Mesenchymal stem cell (in vitro differentiated cells and primary cell): ENCODE measurements around the gene NOC3L.

Source experiments
- DNase-seq: peaks from one replicate; pipeline ENCODE4 v3.0.0-alpha.2; 2013
- H2AFZ ChIP-seq: one replicate; pipeline ENCODE4 v1.6.1; 2013; ENCODE audit warnings: low read depth, mild to moderate bottlenecking, control low read depth, inconsistent platforms, low read length, moderate library complexity
- H2AK5ac ChIP-seq: 2 replicates; pipeline ENCODE4 v1.6.1; 2013; ENCODE audit warnings: low read length, moderate library complexity, mild to moderate bottlenecking, inconsistent platforms; ENCODE audit not compliant: severe bottlenecking
- H2BK120ac ChIP-seq: one replicate; pipeline ENCODE4 v1.6.1; 2013; ENCODE audit warnings: low read depth, mild to moderate bottlenecking, inconsistent platforms, low read length, moderate library complexity
- H2BK12ac ChIP-seq, 2 experiments: one replicate each; pipeline ENCODE4 v1.6.1; 2013; ENCODE audit warnings: inconsistent platforms in 2 of 2, low read length in 2 of 2, mild to moderate bottlenecking in 2 of 2, moderate library complexity in 2 of 2, control low read depth in 1 of 2
- H2BK15ac ChIP-seq: one replicate; pipeline ENCODE4 v1.6.1; 2013; ENCODE audit warnings: mild to moderate bottlenecking, low read depth, inconsistent platforms; ENCODE audit not compliant: poor library complexity, severe bottlenecking
- H2BK5ac ChIP-seq: 2 replicates; pipeline ENCODE4 v1.6.1; 2013; ENCODE audit warnings: low read depth, mild to moderate bottlenecking, low read length, control low read depth, inconsistent platforms; ENCODE audit not compliant: poor library complexity, severe bottlenecking
- H3K14ac ChIP-seq, 2 experiments: one replicate each; pipeline ENCODE4 v1.6.1; 2013; ENCODE audit warnings: inconsistent platforms in 2 of 2, low read length in 2 of 2, control low read depth in 1 of 2, mild to moderate bottlenecking in 1 of 2, moderate library complexity in 1 of 2
- H3K18ac ChIP-seq, 2 experiments: one replicate each; pipeline ENCODE4 v1.6.1; 2013; ENCODE audit warnings: inconsistent platforms in 2 of 2, low read length in 2 of 2, control low read depth in 1 of 2, low read depth in 1 of 2, mild to moderate bottlenecking in 1 of 2
- H3K23ac ChIP-seq, 2 experiments: one replicate each; pipeline ENCODE4 v1.6.1; 2013; ENCODE audit warnings: inconsistent platforms in 2 of 2, low read length in 2 of 2, mild to moderate bottlenecking in 2 of 2, moderate library complexity in 2 of 2, control low read depth in 1 of 2
- H3K27ac ChIP-seq: 2 replicates; pipeline ENCODE4 v1.5.1; 2013; ENCODE audit warnings: mild to moderate bottlenecking, moderate library complexity, low read length, control low read depth, inconsistent platforms; ENCODE audit not compliant: poor library complexity, severe bottlenecking
- H3K27me3 ChIP-seq, 2 experiments: 2 replicates each; pipeline versions ENCODE4 v1.6.1 to v1.7.0; 2013; ENCODE audit warnings: low read length in 2 of 2, mild to moderate bottlenecking in 2 of 2, moderate library complexity in 2 of 2, control low read depth in 1 of 2, inconsistent platforms in 1 of 2; ENCODE audit not compliant: control insufficient read depth in 1 of 2, insufficient read depth in 1 of 2
- H3K36me3 ChIP-seq, 2 experiments: 2 replicates each; pipeline versions ENCODE4 v1.6.1 to v1.7.0; 2013; ENCODE audit warnings: low read length in 2 of 2, control low read depth in 1 of 2, inconsistent platforms in 1 of 2, low read depth in 1 of 2, mild to moderate bottlenecking in 1 of 2; ENCODE audit not compliant: insufficient read depth in 2 of 2, control insufficient read depth in 1 of 2
- H3K4ac ChIP-seq, 2 experiments: one replicate each; pipeline ENCODE4 v1.6.1; 2013; ENCODE audit warnings: inconsistent platforms in 2 of 2, low read length in 2 of 2, mild to moderate bottlenecking in 2 of 2, moderate library complexity in 2 of 2, control low read depth in 1 of 2, low read depth in 1 of 2
- H3K4me1 ChIP-seq: 2 replicates; pipeline ENCODE4 v1.6.1; 2013; ENCODE audit warnings: low read depth, low read length, control low read depth; ENCODE audit not compliant: control insufficient read depth, insufficient read depth
- H3K4me2 ChIP-seq: 2 replicates; pipeline ENCODE4 v1.6.1; 2013; ENCODE audit warnings: low read length, mild to moderate bottlenecking, inconsistent platforms; ENCODE audit not compliant: poor library complexity, severe bottlenecking
- H3K4me3 ChIP-seq, 2 experiments: 2 replicates each; pipeline versions ENCODE4 v1.5.1 to v1.7.0; 2013; ENCODE audit warnings: low read length in 2 of 2, mild to moderate bottlenecking in 2 of 2, control low read depth in 1 of 2, low read depth in 1 of 2; ENCODE audit not compliant: insufficient read depth in 1 of 2
- H3K79me1 ChIP-seq: replicated peaks from 2 replicates; pipeline ENCODE4 v1.6.1; 2013; ENCODE audit warnings: mild to moderate bottlenecking, control low read depth, low read length, inconsistent platforms; ENCODE audit not compliant: poor library complexity, severe bottlenecking
- H3K9ac ChIP-seq: 2 replicates; pipeline ENCODE4 v1.7.0; 2013; ENCODE audit warnings: mild to moderate bottlenecking, low read length, moderate library complexity
- H3K9me3 ChIP-seq: 2 replicates; pipeline ENCODE4 v1.7.0; 2013; ENCODE audit warnings: mild to moderate bottlenecking, low read length; ENCODE audit not compliant: control insufficient read depth
- H4K8ac ChIP-seq: one replicate; pipeline ENCODE4 v1.6.1; 2013; ENCODE audit warnings: inconsistent platforms, mild to moderate bottlenecking, low read length, moderate library complexity
- H4K91ac ChIP-seq: one replicate; pipeline ENCODE4 v1.6.1; 2013; ENCODE audit warnings: mild to moderate bottlenecking, low read length, inconsistent platforms
- WGBS: methylation state at CpG from one replicate; pipeline ENCODE4 v1.1.7; 2013; ENCODE audit warnings: mixed read lengths; 5-methylcytosine and 5-hydroxymethylcytosine counted together

NOC3L gene

DNA sequence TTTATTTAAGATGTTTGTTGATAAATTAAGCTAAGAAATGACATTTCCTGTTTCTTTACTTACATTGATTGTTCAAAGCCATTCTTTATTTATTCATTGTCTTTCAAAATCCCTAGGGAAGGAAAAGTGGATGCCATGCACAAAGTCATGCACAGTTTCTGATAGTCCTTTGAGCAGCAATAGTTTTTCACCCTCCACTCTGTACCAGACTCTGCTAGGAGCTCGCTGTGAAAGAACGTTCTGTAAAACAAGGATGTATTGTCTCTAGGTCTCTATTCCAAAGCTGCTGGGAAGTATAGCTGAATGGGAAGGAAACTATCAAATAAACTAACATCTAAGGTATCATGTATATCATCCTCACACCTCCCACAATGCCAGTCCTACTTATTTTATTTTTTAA is 7.8 kb upstream of the NOC3L start:
- Histone ChIP-seq H3K14ac (no peak overlapping the region), H2BK120ac (no peak overlapping the region), H3K9ac (no peak overlapping the region), H3K9me3 (no peaks in the 10 kb centered on the region), H2AFZ (no peak overlapping the region), H3K23ac (no peak overlapping the region), H3K36me3 (no peaks in the 10 kb centered on the region), H3K4me3 (no peak overlapping the region), H3K18ac (no peak overlapping the region), H2AK5ac (no peak overlapping the region), H2BK5ac (no peak overlapping the region), H4K8ac (no peak overlapping the region), H3K79me1 (no peaks in the 10 kb centered on the region), H3K27ac (no peak overlapping the region), H3K4me1 (no peaks in the 10 kb centered on the region), H4K91ac (no peak overlapping the region), H2BK15ac (no peak overlapping the region), H3K4ac (no peak overlapping the region), H3K4me2 (no peak overlapping the region), H3K27me3 (no peaks in the 10 kb centered on the region), H2BK12ac (no peak overlapping the region)
- no peak for DNase-seq
- WGBS = 83% methylated on average over 1 of the region's 2 CpGs

DNA sequence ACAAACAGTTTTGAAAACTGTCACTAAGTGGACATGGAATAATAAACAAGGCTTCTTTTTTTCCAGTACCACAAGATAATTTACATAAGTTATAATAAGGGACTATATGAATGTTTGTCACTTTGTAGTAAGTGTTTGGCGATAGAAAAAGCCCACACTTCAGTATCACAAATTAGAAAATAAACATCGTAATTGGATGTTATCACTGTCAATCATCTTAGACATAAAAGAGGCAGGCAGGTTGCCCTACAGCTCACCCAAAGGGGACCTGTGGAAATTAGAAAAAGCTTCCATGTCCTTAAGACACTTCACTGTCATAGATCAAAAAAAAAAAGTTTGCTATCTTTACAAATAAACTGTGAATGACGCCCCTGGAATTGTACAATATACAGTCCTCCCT is 3.6 kb upstream of the NOC3L start:
- no peaks in the 10 kb centered on the region for H3K9me3 ChIP-seq

DNA sequence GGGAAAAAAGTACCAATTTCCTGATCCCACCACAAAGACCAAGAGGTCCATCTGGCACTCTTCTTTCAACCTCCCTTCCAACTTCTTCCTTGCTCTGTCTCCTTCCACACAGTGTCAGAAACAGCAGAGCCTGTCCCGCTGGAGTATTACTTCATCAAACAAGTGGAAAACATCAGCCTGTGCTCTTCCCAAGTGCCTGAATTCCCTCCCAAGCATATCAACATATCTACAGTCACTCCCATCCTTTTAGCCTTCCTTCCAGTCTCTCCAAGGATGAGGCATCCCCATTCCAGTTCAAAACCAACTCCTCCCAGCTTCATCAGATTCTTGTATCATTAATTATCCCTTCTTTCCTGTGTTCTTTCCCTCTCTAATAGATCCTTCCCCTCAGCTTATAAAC is 1.7 kb upstream of the NOC3L start:
- Histone ChIP-seq H3K4me1 (peaks cover 3% of the 10 kb centered on the region), H3K9ac (no peak overlapping the region), H4K91ac (no peak overlapping the region), H3K14ac (no peak overlapping the region), H2BK120ac (no peak overlapping the region), H4K8ac (no peak overlapping the region), H3K4me2 (no peak overlapping the region), H3K4ac (no peak overlapping the region), H3K27me3 (no peaks in the 10 kb centered on the region), H2BK12ac (no peak overlapping the region), H3K4me3 (no peak overlapping the region), H3K27ac (no peak overlapping the region), H2BK5ac (no peak overlapping the region), H2BK15ac (no peak overlapping the region), H3K36me3 (peaks cover 0 to 7% of the 10 kb centered on the region in 2 experiments), H3K18ac (no peak overlapping the region), H2AFZ (no peak overlapping the region), H3K9me3 (no peaks in the 10 kb centered on the region), H3K79me1 (peaks cover 3% of the 10 kb centered on the region), H3K23ac (no peak overlapping the region), H2AK5ac (no peak overlapping the region)
- 99% methylated on average over 1 of the region's 1 CpG for WGBS
- no peak for DNase-seq

More for the DNA sequence above, 3.6 kb upstream of the NOC3L start:
- H3K23ac ChIP-seq = no peak overlapping the region
- no peak overlapping the region for H4K8ac ChIP-seq
- WGBS = 98% methylated on average over 2 of the region's 3 CpGs
- H4K91ac ChIP-seq = no peak overlapping the region
- H3K18ac ChIP-seq = no peak overlapping the region
- H3K79me1 ChIP-seq = no peaks in the 10 kb centered on the region
- no peak overlapping the region for H3K4me2 ChIP-seq
- H3K4me1 ChIP-seq = peaks cover 1% of the 10 kb centered on the region
- H3K27me3 ChIP-seq = no peaks in the 10 kb centered on the region
- H3K4me3 ChIP-seq = no peak overlapping the region
- H2BK5ac ChIP-seq = no peak overlapping the region
- no peak overlapping the region for H2AFZ ChIP-seq
- H2BK120ac ChIP-seq = no peak overlapping the region
- no peak overlapping the region for H3K27ac ChIP-seq
- H3K4ac ChIP-seq = no peak overlapping the region
- no peak overlapping the region for H3K14ac ChIP-seq
- DNase-seq = no peak
- no peak overlapping the region for H2AK5ac ChIP-seq
- H3K36me3 ChIP-seq = no peaks in the 10 kb centered on the region
- no peak overlapping the region for H3K9ac ChIP-seq
- H2BK15ac ChIP-seq = no peak overlapping the region
- H2BK12ac ChIP-seq = no peak overlapping the region

DNA sequence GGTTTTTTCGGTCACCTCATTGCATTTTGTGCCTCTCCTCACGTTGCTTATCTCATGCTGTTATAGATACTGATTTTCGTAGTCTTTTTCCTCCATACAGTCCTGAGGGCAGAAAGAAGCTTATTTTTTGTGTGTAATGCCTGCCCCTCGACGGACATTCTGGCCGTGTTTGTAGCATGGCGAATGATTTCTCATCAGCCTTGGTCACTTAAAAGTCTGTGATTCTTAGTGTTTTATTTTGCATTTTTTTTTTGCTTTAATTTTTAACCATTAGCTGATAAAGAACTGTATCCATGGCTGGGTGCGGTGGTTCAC is 469 bp upstream of the NOC3L start:
- Histone ChIP-seq H2BK120ac (peak overlapping the region; percentile 45), H2BK5ac (no peak overlapping the region), H2AK5ac (peak overlapping the region; percentile 87), H2BK15ac (no peak overlapping the region), H3K9ac (peak overlapping the region; percentile 93), H3K79me1 (peaks cover 3% of the 10 kb centered on the region), H3K4ac (no peak overlapping the region), H4K8ac (peak overlapping the region; percentile 52), H2BK12ac (no peak overlapping the region), H3K27ac (no peak overlapping the region), H3K23ac (no peak overlapping the region), H3K14ac (no peak overlapping the region), H3K4me1 (peaks cover 6% of the 10 kb centered on the region), H4K91ac (no peak overlapping the region), H3K4me2 (peak overlapping the region; percentile 69), H3K9me3 (no peaks in the 10 kb centered on the region), H3K27me3 (no peaks in the 10 kb centered on the region), H2AFZ (peak overlapping the region; percentile 92), H3K36me3 (peaks cover 2 to 12% of the 10 kb centered on the region in 2 experiments), H3K4me3 (peak overlapping the region in 1 of 2 experiments; percentile 91), H3K18ac (peak overlapping the region; percentile 57 to 62)
- DNase-seq = no peak
- WGBS = 82% methylated on average over 7 of the region's 8 CpGs
